Spleen (tissue), 11 donors: ENCODE data around the gene MOB3B. TPM values are rescaled to one million over a fixed set of nuclear protein-coding genes. Genes with fewer than 3 reads are reported as not detected.

ENCODE experiments used
- DNase-seq: peaks from one replicate; pipeline ENCODE4 v3.0.0-alpha.2; 2020
- H3K27ac ChIP-seq, 8 donors: fragments of 200-600 bp; sonication (generic) in 7 of 8; 1 replicate in 4 of 8; 2 replicates in 4 of 8; pipeline versions ENCODE4 v1.5.0 to v1.8.0; 2016 to 2021; ENCODE audit warnings: inconsistent platforms in 4 of 8, mild to moderate bottlenecking in 4 of 8, moderate library complexity in 1 of 8
- H3K27me3 ChIP-seq, 7 donors: fragments of 200-600 bp; sonication (generic) in 6 of 7; replicated peaks in 1 of 7; 1 replicate in 4 of 7; 2 replicates in 3 of 7; pipeline versions ENCODE4 v1.5.0 to v1.8.0; 2016 to 2021; ENCODE audit warnings: inconsistent platforms in 3 of 7, mild to moderate bottlenecking in 1 of 7
- H3K36me3 ChIP-seq, 6 donors: fragments of 200-600 bp; sonication (generic) in 5 of 6; 1 replicate in 4 of 6; 2 replicates in 2 of 6; pipeline versions ENCODE4 v1.5.0 to v1.8.0; 2016 to 2021; ENCODE audit warnings: inconsistent platforms in 2 of 6
- H3K4me1 ChIP-seq, 6 donors: fragments of 200-600 bp; sonication (generic) in 5 of 6; 1 replicate in 3 of 6; 2 replicates in 3 of 6; pipeline versions ENCODE4 v1.5.0 to v1.8.0; 2016 to 2021; ENCODE audit warnings: inconsistent platforms in 3 of 6
- H3K4me3 ChIP-seq, 8 donors: fragments of 200-600 bp; sonication (generic) in 7 of 8; 1 replicate in 4 of 8; 2 replicates in 4 of 8; pipeline versions ENCODE4 v1.5.0 to v1.8.0; 2016 to 2021; ENCODE audit warnings: inconsistent platforms in 4 of 8, mild to moderate bottlenecking in 4 of 8, moderate library complexity in 2 of 8
- H3K9me3 ChIP-seq, 8 donors: fragments of 200-600 bp; sonication (generic) in 7 of 8; 1 replicate in 4 of 8; 2 replicates in 4 of 8; pipeline versions ENCODE4 v1.5.0 to v1.8.0; 2016 to 2021; ENCODE audit warnings: inconsistent platforms in 4 of 8
- CTCF ChIP-seq, 11 experiments: fragments of 200-600 bp in 7 of 11; fragments of 450-650 bp in 4 of 11; sonication (generic) in 4 of 11; IDR thresholded peaks in 8 of 11; conservative IDR thresholded peaks in 3 of 11; 1 replicate in 7 of 11; 2 replicates in 4 of 11; pipeline versions ENCODE4 v1.4.0 to v1.8.0; 2016 to 2021; ENCODE audit warnings: antibody characterized with exemption in 11 of 11, inconsistent platforms in 4 of 11, mild to moderate bottlenecking in 1 of 11
- POLR2A ChIP-seq, 3 donors: fragments of 450-650 bp; IDR thresholded peaks; one replicate each; pipeline ENCODE4 v1.5.1; 2017; ENCODE audit warnings: antibody characterized with exemption in 3 of 3, mild to moderate bottlenecking in 1 of 3
- POLR2AphosphoS5 ChIP-seq, 3 donors: sonication (generic); formaldehyde crosslinking; IDR thresholded peaks; one replicate each; pipeline ENCODE4 v1.5.1; 2017; ENCODE audit warnings: antibody characterized with exemption in 3 of 3
- WGBS, 5 donors: extraction: QIAGEN DNeasy Blood & Tissue Kit in 3 of 5; methylation state at CpG; one replicate each; pipeline versions ENCODE4 v1.1.5 to v1.1.7; 2013 to 2018; 5-methylcytosine and 5-hydroxymethylcytosine counted together
- intact Hi-C: fragments of 100-400 bp; cut with DNase I; formaldehyde crosslinking; loops from one replicate; pipeline ENCODE4 v1.15.0; 2023; ENCODE audit warnings: low total_unique reads
- polyA plus RNA-seq, 3 donors: library from polyadenylated mRNA; stranded (reverse); fragments of 200-250 nt; gene quantifications; one replicate each; pipeline ENCODE4 v1.2.1, GENCODE V29; 2013
- total RNA-seq, 7 donors: library from RNA; depleted of rRNA in 3 of 7; stranded (reverse); fragments of >200 nt in 3 of 7; fragmentation: NEBNext Ultra II Directional in 4 of 7; extraction: Animal tissue kit (Norgen Biotek cat#: 25700) in 4 of 7; gene quantifications; one replicate each; pipeline versions ENCODE4 v1.1.0 to v1.2.1, GENCODE V29; 2016 to 2021
- donor health status: healthy with polysubstance abuse.
- donor health status: DM: no; HTN: no; CAD: no; lungs with moderate emphysema.
- donor health status: DM: no; HTN: no; CAD: no.
- donor health status: Bipolar disorder and iron deficiency.
- donor health status: healthy.
- donor health status: DM: no; HTN: no; CAD: no.
- donor health status: DM: yes; HTN: yes; CAD: no.

Gene MOB3B
- total and polyA plus RNA-seq, 10 donors, result 9.4 to 27.7 (median 19.9) TPM

- intact Hi-C loops, result no loop called here
- no peak for DNase-seq
- Histone ChIP-seq H3K4me1 (peaks cover 0 to 66% (median 11%) of the 10 kb centered on the region in 6 donors), H3K27me3 (no peaks in the 10 kb centered on the region), H3K9me3 (peaks cover 0 to 14% (median 11%) of the 10 kb centered on the region in 8 donors), H3K27ac (no peak overlapping the region), H3K4me3 (no peak overlapping the region), H3K36me3 (no peaks in the 10 kb centered on the region)
- TF ChIP-seq POLR2AphosphoS5 (IDR thresholded peaks at IDR 0.05), result no peak
- no peak for TF ChIP-seq CTCF (IDR thresholded peaks at IDR 0.05 in 8 of 11, conservative IDR thresholded peaks at IDR 0.05 in 3 of 11)
- TF ChIP-seq POLR2A (IDR thresholded peaks at IDR 0.05), result no peak
- 93 to 98% (median 96%) methylated on average over 6 of the region's 6 CpGs for WGBS, 5 donors
Observed at GRCh38 chr9:27476870-27477515, 52.6 kb downstream of the MOB3B start.

- 93 to 97% (median 95%) methylated on average over 7 of the region's 7 CpGs for WGBS, 5 donors
- Histone ChIP-seq H3K27ac (no peak overlapping the region), H3K4me1 (peaks cover 0 to 67% (median 10%) of the 10 kb centered on the region in 6 donors), H3K4me3 (no peak overlapping the region), H3K9me3 (peaks cover 0 to 14% (median 11%) of the 10 kb centered on the region in 8 donors), H3K36me3 (peaks cover 0 to 6% (median 0%) of the 10 kb centered on the region in 6 donors), H3K27me3 (no peaks in the 10 kb centered on the region)
- no peak for DNase-seq
- intact Hi-C loops, result no loop called here
- TF ChIP-seq CTCF (IDR thresholded peaks at IDR 0.05 in 8 of 11, conservative IDR thresholded peaks at IDR 0.05 in 3 of 11) (no peak), POLR2AphosphoS5 (IDR thresholded peaks at IDR 0.05) (no peak)
Observed at GRCh38 chr9:27475057-27475595, 54.5 kb downstream of the MOB3B start.

GRCh38 chr9:27474305-27474704 lies 55.3 kb downstream of the MOB3B start:
- H3K36me3 ChIP-seq, result peaks cover 0 to 6% (median 0%) of the 10 kb centered on the region in 6 donors
- TF ChIP-seq POLR2AphosphoS5 (IDR thresholded peaks at IDR 0.05), result no peak
- TF ChIP-seq CTCF (IDR thresholded peaks at IDR 0.05 in 8 of 11, conservative IDR thresholded peaks at IDR 0.05 in 3 of 11), result no peak
- TF ChIP-seq POLR2A (IDR thresholded peaks at IDR 0.05), result no peak
- H3K27ac ChIP-seq, result no peak overlapping the region
- H3K4me1 ChIP-seq, result peaks cover 0 to 67% (median 12%) of the 10 kb centered on the region in 6 donors
- H3K27me3 ChIP-seq, result no peaks in the 10 kb centered on the region
- intact Hi-C loops, result no loop called here
- H3K4me3 ChIP-seq, result no peak overlapping the region
- no peak for DNase-seq
- H3K9me3 ChIP-seq, result peaks cover 0 to 14% (median 11%) of the 10 kb centered on the region in 8 donors
- WGBS, 5 donors, result 48 to 100% (median 68%) methylated on average over 1 of the region's 1 CpG

- H3K27ac ChIP-seq, result no peak overlapping the region
- peak; percentile 58 for DNase-seq
- intact Hi-C loops, result no loop called here
Observed at GRCh38 chr9:27473111-27473529, 56.5 kb downstream of the MOB3B start.

More at GRCh38 chr9:27473111-27473529, 56.5 kb downstream of the MOB3B start:
- TF ChIP-seq POLR2A (IDR thresholded peaks at IDR 0.05) (no peak), CTCF (IDR thresholded peaks at IDR 0.05 in 8 of 11, conservative IDR thresholded peaks at IDR 0.05 in 3 of 11) (no peak), POLR2AphosphoS5 (IDR thresholded peaks at IDR 0.05) (no peak)
- Histone ChIP-seq H3K27me3 (no peaks in the 10 kb centered on the region), H3K4me1 (peaks cover 4 to 75% (median 18%) of the 10 kb centered on the region in 6 donors), H3K9me3 (peaks cover 0 to 3% (median 1%) of the 10 kb centered on the region in 8 donors), H3K36me3 (peaks cover 0 to 6% (median 0%) of the 10 kb centered on the region in 6 donors), H3K4me3 (no peak overlapping the region)
- WGBS, 5 donors, result 67 to 89% (median 76%) methylated on average over 5 to 7 of the region's 7 CpGs
